Neural cell (in vitro differentiated cells): ENCODE measurements around the gene SERPINH1. TPM values are rescaled to one million over a fixed set of nuclear protein-coding genes. Genes with fewer than 3 reads are reported as not detected.

Source experiments
- H2AFZ ChIP-seq: fragments of 200-600, 300-800 bp; sonication (generic), shearing (Covaris generic); 2 replicates; pipeline ENCODE4 v1.6.0; 2014; ENCODE audit warnings: low read depth, mild to moderate bottlenecking, antibody characterized with exemption, low read length, moderate library complexity
- H3F3A ChIP-seq: fragments of 200-600 bp; shearing (Covaris generic); 2 replicates; pipeline ENCODE4 v1.6.1; 2016; ENCODE audit warnings: mild to moderate bottlenecking, moderate library complexity, mixed read lengths, antibody characterized with exemption, low read length; ENCODE audit not compliant: insufficient read depth, poor library complexity, severe bottlenecking
- H3K27ac ChIP-seq: fragments of 200-600, 300-800 bp; sonication (generic), shearing (Covaris generic); 2 replicates; pipeline ENCODE4 v1.5.1; 2014; ENCODE audit warnings: mild to moderate bottlenecking, low read length, moderate library complexity
- H3K27me3 ChIP-seq: fragments of 300-800, 200-600 bp; sonication (generic), shearing (Covaris generic); 2 replicates; pipeline ENCODE4 v1.6.0; 2014; ENCODE audit warnings: mild to moderate bottlenecking, low read depth, low read length, moderate library complexity; ENCODE audit not compliant: insufficient read depth
- H3K36me3 ChIP-seq: fragments of 300-800, 200-600 bp; sonication (generic), shearing (Covaris generic); 2 replicates; pipeline ENCODE4 v1.5.1; 2014; ENCODE audit warnings: mild to moderate bottlenecking, antibody characterized with exemption, low read length, moderate library complexity; ENCODE audit not compliant: insufficient read depth
- H3K4me2 ChIP-seq: fragments of 300-800, 200-600 bp; sonication (generic), shearing (Covaris generic); 2 replicates; pipeline ENCODE4 v1.6.0; 2014; ENCODE audit warnings: mild to moderate bottlenecking, low read length
- H3K4me3 ChIP-seq: fragments of 300-800, 200-600 bp; sonication (generic), shearing (Covaris generic); 2 replicates; pipeline ENCODE4 v1.5.1; 2014; ENCODE audit warnings: mild to moderate bottlenecking, low read length, moderate library complexity
- H3K79me2 ChIP-seq: fragments of 200-600 bp; shearing (Covaris generic); replicated peaks from 2 replicates; pipeline ENCODE4 v1.6.0; 2014; ENCODE audit warnings: mild to moderate bottlenecking, low read length, moderate library complexity; ENCODE audit not compliant: insufficient read depth
- H3K9ac ChIP-seq: fragments of 300-800, 200-600 bp; sonication (generic), shearing (Covaris generic); 2 replicates; pipeline ENCODE4 v1.6.1; 2016; ENCODE audit warnings: mild to moderate bottlenecking, low read length, mixed read lengths
- H3K9me2 ChIP-seq: fragments of 200-600 bp; shearing (Covaris generic); 2 replicates; pipeline ENCODE4 v1.6.1; 2016; ENCODE audit warnings: mild to moderate bottlenecking, low read length, mixed read lengths; ENCODE audit not compliant: insufficient read depth
- H3K9me3 ChIP-seq: fragments of 200-600, 300-800 bp; sonication (generic), shearing (Covaris generic); 2 replicates; pipeline ENCODE4 v1.6.1; 2016; ENCODE audit warnings: mild to moderate bottlenecking, mixed run types, low read length, moderate library complexity, mixed read lengths
- H4K20me1 ChIP-seq: fragments of 200-600 bp; shearing (Covaris generic); 2 replicates; pipeline ENCODE4 v1.6.1; 2016; ENCODE audit warnings: mild to moderate bottlenecking, mixed run types; ENCODE audit not compliant: insufficient read depth
- EP300 ChIP-seq: fragments of 450-650 bp; conservative IDR thresholded peaks from 2 replicates; pipeline ENCODE4 v1.6.1; 2014; ENCODE audit warnings: antibody characterized with exemption, mild to moderate bottlenecking, moderate library complexity; ENCODE audit not compliant: poor library complexity, severe bottlenecking
- EZH2 ChIP-seq: fragments of 200-600, 300-800 bp; shearing (Covaris generic), sonication (generic); IDR thresholded peaks from 2 replicates; pipeline ENCODE4 v1.6.1; 2014; ENCODE audit warnings: antibody characterized with exemption, low read length, borderline replicate concordance, mild to moderate bottlenecking; ENCODE audit not compliant: insufficient read depth, poor library complexity, severe bottlenecking
- MXI1 ChIP-seq: fragments of 450-650 bp; conservative IDR thresholded peaks from 2 replicates; pipeline ENCODE4 v1.6.1; 2014; ENCODE audit warnings: antibody characterized with exemption, mild to moderate bottlenecking; ENCODE audit not compliant: poor library complexity, severe bottlenecking
- POLR2AphosphoS5 ChIP-seq: IDR thresholded peaks from 2 replicates; pipeline ENCODE4 v1.6.1; 2012
- RAD21 ChIP-seq: fragments of 450-650 bp; conservative IDR thresholded peaks from 2 replicates; pipeline ENCODE4 v1.6.1; 2014; ENCODE audit warnings: antibody characterized with exemption, mild to moderate bottlenecking, moderate library complexity
- SMC3 ChIP-seq: fragments of 450-650 bp; conservative IDR thresholded peaks from 2 replicates; pipeline ENCODE4 v1.6.1; 2014; ENCODE audit warnings: antibody characterized with exemption, mild to moderate bottlenecking, moderate library complexity; ENCODE audit not compliant: poor library complexity
- TAF1 ChIP-seq: IDR thresholded peaks from 2 replicates; pipeline ENCODE4 v1.6.1; 2012; ENCODE audit warnings: low read depth
- polyA plus RNA-seq: library from polyadenylated mRNA; depleted of rRNA; stranded (reverse); fragments of >200 nt; gene quantifications from 2 replicates; pipeline ENCODE4 v1.2.3, GENCODE V29; 2014
- TF ChIP-seq, protein P1 (sequence below): fragments of 450-650 bp; IDR thresholded peaks from 2 replicates; pipeline ENCODE4 v1.5.1; 2014; ENCODE audit warnings: antibody characterized with exemption, mild to moderate bottlenecking, moderate library complexity; ENCODE audit not compliant: poor library complexity, severe bottlenecking
- TF ChIP-seq, protein P2 (sequence below): IDR thresholded peaks from 2 replicates; pipeline ENCODE4 v1.6.1; 2012; ENCODE audit warnings: borderline replicate concordance

Gene SERPINH1
- polyA plus RNA-seq, 1 donor from 2014 or later = 16.1 TPM

DNA sequence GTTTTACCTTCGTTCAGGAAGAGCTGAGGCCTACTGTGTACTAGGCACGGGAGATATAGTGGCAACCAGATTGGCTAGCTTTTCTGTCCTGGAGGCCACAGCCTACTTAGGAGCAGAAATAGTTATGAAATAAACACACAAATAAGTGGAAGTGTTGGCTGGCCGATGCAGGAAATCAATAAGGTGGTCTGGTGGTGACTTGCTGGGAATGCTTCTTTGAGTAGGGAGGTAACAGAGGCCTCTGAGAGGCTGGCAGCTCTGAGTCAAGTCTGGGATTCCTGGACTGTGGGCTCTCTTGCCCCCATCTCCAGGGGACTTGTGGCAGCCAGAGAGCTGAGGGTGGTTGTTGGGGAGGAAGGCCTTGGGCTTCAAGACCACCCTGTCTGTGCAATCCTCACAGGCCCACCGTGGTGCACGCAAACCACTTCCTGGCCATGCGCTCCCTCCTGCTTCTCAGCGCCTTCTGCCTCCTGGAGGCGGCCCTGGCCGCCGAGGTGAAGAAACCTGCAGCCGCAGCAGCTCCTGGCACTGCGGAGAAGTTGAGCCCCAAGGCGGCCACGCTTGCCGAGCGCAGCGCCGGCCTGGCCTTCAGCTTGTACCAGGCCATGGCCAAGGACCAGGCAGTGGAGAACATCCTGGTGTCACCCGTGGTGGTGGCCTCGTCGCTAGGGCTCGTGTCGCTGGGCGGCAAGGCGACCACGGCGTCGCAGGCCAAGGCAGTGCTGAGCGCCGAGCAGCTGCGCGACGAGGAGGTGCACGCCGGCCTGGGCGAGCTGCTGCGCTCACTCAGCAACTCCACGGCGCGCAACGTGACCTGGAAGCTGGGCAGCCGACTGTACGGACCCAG, 4.1 kb downstream of the SERPINH1 start:
- H3K27me3 ChIP-seq = no peaks in the 10 kb centered on the region
- H3K36me3 ChIP-seq = no peaks in the 10 kb centered on the region
- H4K20me1 ChIP-seq = no peaks in the 10 kb centered on the region
- no peak overlapping the region for H3K4me2 ChIP-seq
- no peak overlapping the region for H2AFZ ChIP-seq
- no peaks in the 10 kb centered on the region for H3K79me2 ChIP-seq
- H3K9ac ChIP-seq = no peak overlapping the region
- H3K9me3 ChIP-seq = no peaks in the 10 kb centered on the region
- H3K9me2 ChIP-seq = no peaks in the 10 kb centered on the region
- no peaks in the 10 kb centered on the region for H3F3A ChIP-seq
- TF ChIP-seq TAF1 (no peak), SMC3 (no peak), EP300 (no peak), EZH2 (no peak), POLR2AphosphoS5 (no peak), MXI1 (no peak), RAD21 (no peak)
- TF ChIP-seq, protein P1, sequence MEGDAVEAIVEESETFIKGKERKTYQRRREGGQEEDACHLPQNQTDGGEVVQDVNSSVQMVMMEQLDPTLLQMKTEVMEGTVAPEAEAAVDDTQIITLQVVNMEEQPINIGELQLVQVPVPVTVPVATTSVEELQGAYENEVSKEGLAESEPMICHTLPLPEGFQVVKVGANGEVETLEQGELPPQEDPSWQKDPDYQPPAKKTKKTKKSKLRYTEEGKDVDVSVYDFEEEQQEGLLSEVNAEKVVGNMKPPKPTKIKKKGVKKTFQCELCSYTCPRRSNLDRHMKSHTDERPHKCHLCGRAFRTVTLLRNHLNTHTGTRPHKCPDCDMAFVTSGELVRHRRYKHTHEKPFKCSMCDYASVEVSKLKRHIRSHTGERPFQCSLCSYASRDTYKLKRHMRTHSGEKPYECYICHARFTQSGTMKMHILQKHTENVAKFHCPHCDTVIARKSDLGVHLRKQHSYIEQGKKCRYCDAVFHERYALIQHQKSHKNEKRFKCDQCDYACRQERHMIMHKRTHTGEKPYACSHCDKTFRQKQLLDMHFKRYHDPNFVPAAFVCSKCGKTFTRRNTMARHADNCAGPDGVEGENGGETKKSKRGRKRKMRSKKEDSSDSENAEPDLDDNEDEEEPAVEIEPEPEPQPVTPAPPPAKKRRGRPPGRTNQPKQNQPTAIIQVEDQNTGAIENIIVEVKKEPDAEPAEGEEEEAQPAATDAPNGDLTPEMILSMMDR = no peak
- TF ChIP-seq, protein P2, sequence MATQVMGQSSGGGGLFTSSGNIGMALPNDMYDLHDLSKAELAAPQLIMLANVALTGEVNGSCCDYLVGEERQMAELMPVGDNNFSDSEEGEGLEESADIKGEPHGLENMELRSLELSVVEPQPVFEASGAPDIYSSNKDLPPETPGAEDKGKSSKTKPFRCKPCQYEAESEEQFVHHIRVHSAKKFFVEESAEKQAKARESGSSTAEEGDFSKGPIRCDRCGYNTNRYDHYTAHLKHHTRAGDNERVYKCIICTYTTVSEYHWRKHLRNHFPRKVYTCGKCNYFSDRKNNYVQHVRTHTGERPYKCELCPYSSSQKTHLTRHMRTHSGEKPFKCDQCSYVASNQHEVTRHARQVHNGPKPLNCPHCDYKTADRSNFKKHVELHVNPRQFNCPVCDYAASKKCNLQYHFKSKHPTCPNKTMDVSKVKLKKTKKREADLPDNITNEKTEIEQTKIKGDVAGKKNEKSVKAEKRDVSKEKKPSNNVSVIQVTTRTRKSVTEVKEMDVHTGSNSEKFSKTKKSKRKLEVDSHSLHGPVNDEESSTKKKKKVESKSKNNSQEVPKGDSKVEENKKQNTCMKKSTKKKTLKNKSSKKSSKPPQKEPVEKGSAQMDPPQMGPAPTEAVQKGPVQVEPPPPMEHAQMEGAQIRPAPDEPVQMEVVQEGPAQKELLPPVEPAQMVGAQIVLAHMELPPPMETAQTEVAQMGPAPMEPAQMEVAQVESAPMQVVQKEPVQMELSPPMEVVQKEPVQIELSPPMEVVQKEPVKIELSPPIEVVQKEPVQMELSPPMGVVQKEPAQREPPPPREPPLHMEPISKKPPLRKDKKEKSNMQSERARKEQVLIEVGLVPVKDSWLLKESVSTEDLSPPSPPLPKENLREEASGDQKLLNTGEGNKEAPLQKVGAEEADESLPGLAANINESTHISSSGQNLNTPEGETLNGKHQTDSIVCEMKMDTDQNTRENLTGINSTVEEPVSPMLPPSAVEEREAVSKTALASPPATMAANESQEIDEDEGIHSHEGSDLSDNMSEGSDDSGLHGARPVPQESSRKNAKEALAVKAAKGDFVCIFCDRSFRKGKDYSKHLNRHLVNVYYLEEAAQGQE = no peak
- no peak overlapping the region for H3K27ac ChIP-seq
- no peak overlapping the region for H3K4me3 ChIP-seq

DNA sequence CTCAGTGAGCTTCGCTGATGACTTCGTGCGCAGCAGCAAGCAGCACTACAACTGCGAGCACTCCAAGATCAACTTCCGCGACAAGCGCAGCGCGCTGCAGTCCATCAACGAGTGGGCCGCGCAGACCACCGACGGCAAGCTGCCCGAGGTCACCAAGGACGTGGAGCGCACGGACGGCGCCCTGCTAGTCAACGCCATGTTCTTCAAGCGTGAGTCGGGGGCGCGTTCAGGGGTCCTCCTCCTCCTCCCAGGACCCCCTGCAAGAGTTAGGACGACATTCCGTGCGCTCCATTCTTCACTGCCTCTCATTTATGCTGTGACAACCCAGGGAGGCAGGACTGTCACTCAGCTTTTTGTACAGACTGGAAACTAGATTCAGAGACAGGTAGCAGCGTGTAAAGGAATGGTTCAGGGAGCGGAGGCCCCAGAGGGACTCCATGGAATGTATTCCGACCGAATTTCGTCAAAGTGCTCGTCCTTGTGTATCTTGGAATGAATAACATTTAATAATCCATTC, 4.8 kb downstream of the SERPINH1 start:
- H3K79me2 ChIP-seq = no peaks in the 10 kb centered on the region
- H3K27ac ChIP-seq = no peak overlapping the region
- no peaks in the 10 kb centered on the region for H3K9me2 ChIP-seq
- H3K4me2 ChIP-seq = no peak overlapping the region
- H3K9me3 ChIP-seq = no peaks in the 10 kb centered on the region
- no peaks in the 10 kb centered on the region for H3K27me3 ChIP-seq
- no peak overlapping the region for H3K9ac ChIP-seq
- H4K20me1 ChIP-seq = no peaks in the 10 kb centered on the region
- no peak overlapping the region for H3K4me3 ChIP-seq
- H3F3A ChIP-seq = no peaks in the 10 kb centered on the region
- TF ChIP-seq POLR2AphosphoS5 (no peak), RAD21 (no peak), EP300 (no peak), SMC3 (no peak), TAF1 (no peak), MXI1 (no peak), EZH2 (no peak)
- TF ChIP-seq, protein P2 = no peak
- TF ChIP-seq, protein P1 = no peak
- no peak overlapping the region for H2AFZ ChIP-seq
- no peaks in the 10 kb centered on the region for H3K36me3 ChIP-seq
